ENCODE data around the gene FAM89B.

FAM89B gene

GRCh38 chr11:65584723-65585171 lies 12.4 kb downstream of the FAM89B start:
- H3K4me3 ChIP-seq (ENCODE audit: control insufficient read depth, low read depth, low read length) = no peak overlapping the region
- TF ChIP-seq CTCF (IDR thresholded peaks at IDR 0.05; ENCODE audit: control insufficient read depth, insufficient read depth, low read depth, low read length, missing control alignments) = no peak
- no peak for DNase-seq (ENCODE audit: low read depth)

- DNase-seq (ENCODE audit: low read depth) = no peak
- TF ChIP-seq CTCF (IDR thresholded peaks at IDR 0.05; ENCODE audit: control insufficient read depth, insufficient read depth, low read depth, low read length, missing control alignments) = no peak
- H3K4me3 ChIP-seq (ENCODE audit: control insufficient read depth, low read depth, low read length) = no peak overlapping the region
These were observed 13.3 kb downstream of the FAM89B start for GRCh38 chr11:65585396-65586246.

DNA sequence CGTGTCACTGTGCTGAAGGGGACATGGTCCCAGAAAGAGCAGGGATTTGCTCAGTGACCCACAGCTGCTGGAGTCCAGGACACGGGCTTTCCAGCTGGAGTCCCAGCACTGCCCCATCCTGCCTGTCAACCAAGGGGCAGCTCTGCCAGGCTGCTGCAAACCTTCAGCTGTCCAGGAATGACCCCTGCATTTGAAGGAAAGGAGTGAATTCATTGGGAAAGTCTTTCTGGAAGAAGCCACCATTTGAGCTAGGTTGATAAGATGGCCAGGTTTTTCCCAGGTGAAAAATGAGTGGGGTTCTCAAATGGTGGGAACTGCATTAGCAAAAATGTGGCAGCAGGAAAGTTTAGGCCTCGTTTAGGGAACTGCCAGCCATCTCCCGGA lies 13.9 kb downstream of the FAM89B start:
- DNase-seq (ENCODE audit: low read depth) = no peak
- no peak for TF ChIP-seq CTCF (IDR thresholded peaks at IDR 0.05; ENCODE audit: control insufficient read depth, insufficient read depth, low read depth, low read length, missing control alignments)
- no peak overlapping the region for H3K4me3 ChIP-seq (ENCODE audit: control insufficient read depth, low read depth, low read length)

DNA sequence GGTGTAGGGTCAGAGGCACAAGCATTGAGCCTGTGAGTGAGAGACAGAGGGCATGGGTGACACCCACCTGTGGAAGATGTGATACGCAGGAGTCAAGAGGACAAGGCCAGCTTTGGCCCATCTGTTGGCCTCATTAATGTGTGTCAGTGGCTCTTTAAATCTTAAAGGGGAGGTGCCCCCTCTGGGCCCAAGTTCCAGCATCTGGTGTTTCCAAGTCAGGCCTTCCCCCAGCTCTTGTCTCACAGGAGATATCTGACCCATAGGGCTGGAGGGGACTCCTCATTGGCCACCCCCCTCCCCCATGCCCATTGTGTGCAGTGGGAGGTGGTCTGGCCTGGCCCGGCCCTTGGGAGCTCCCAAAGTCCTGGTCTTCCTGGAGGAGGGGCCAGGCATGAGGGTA lies 14.3 kb downstream of the FAM89B start:
- DNase-seq (ENCODE audit: low read depth) = no peak
- TF ChIP-seq CTCF (IDR thresholded peaks at IDR 0.05; ENCODE audit: control insufficient read depth, insufficient read depth, low read depth, low read length, missing control alignments) = no peak
- H3K4me3 ChIP-seq (ENCODE audit: control insufficient read depth, low read depth, low read length) = no peak overlapping the region

GRCh38 chr11:65588199-65589054 lies 16.1 kb downstream of the FAM89B start:
- H3K4me3 ChIP-seq (ENCODE audit: control insufficient read depth, low read depth, low read length) = no peak overlapping the region
- peak; percentile 49 for TF ChIP-seq CTCF (IDR thresholded peaks at IDR 0.05; ENCODE audit: control insufficient read depth, insufficient read depth, low read depth, low read length, missing control alignments)
- DNase-seq (ENCODE audit: low read depth) = no peak

DNA sequence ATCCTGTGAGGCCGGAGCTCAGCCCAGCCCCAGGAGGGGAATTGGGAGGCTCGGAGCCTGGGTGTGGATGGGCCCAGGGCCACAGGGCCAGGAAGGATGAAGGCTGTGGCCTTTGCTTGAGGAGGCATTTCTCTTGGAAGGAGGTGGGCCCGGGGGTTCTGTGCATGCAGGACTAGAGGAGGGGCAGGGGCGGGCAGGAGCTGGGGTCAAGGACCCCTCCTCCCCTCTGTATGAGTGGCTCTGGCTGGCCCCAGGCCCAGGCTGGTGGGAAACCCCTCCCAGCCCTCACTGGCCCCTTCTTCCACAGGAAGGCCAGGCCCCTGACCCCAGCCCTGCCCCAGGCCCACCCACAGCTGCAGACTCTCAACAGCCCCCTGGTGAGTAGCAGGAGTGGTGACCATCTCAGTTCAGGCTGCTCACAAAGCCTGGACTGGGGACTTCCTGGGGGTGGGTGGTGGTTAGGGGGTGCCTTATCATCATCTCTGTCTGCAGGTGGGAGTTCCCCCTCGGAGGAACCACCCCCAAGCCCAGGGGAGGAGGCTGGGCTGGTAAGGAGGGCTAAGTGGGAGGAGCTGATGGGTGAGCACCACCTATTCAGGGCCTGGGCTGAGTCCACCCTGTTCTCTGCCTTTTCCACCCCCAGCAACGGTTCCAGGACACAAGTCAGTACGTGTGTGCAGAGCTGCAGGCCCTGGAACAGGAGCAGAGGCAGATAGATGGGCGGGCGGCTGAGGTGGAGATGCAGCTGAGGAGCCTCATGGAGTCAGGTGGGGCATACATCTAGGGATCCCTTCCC lies 17.3 kb downstream of the FAM89B start:
- DNase-seq (ENCODE audit: low read depth) = no peak
- no peak for TF ChIP-seq CTCF (IDR thresholded peaks at IDR 0.05; ENCODE audit: control insufficient read depth, insufficient read depth, low read depth, low read length, missing control alignments)
- no peak overlapping the region for H3K4me3 ChIP-seq (ENCODE audit: control insufficient read depth, low read depth, low read length)
